Germinal center (tissue), 1 donor: ENCODE results near the gene C7.
"Not testable (repeated sequence)": the region's sequence is repeated elsewhere in the genome, so short reads cannot be mapped to it uniquely, and the experiment has no call there.

ENCODE experiments used
- DNase-seq: peaks from one replicate; pipeline ENCODE4 v3.0.0; 2012; ENCODE audit warnings: mixed read lengths, low spot score

C7 gene

DNA sequence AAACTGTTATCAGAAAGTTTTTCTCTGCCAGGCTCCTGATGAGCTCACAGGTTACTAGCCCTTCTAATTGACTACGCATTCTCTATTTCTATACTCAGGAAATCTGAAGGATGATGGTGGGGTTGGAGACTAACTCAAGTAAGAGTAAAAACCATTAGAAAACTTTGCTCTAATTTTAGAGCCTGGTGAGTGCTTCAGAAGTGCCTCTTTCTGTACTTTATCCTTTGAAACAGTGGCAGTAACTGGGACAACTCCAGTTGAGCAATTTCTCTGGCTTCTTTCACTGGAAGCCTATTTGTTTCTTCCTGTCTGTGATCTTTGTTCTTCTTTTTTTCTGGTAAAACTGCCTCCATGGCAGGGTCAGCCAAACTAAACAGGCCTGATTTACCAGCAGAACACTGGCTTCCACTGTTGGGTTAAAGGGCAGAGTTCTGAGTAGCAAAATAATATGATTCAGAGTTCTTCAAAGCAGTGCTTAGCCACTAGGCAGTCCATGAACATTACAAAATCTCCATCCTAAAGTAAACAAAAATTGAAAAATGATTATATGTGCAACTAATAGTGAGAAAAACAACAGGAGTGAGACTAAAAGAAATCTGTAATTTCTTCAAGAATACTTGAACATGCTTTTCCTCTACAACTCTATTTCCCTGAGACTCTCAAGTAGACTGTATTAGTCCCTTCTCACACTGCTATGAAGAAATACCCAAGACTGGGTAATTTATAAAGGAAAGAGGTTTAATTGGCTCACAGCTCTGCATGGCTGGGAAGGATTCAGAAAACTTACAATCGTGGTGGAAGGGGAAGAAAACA is 82.1 kb downstream of the C7 start:
- DNase-seq, result no peak

DNA sequence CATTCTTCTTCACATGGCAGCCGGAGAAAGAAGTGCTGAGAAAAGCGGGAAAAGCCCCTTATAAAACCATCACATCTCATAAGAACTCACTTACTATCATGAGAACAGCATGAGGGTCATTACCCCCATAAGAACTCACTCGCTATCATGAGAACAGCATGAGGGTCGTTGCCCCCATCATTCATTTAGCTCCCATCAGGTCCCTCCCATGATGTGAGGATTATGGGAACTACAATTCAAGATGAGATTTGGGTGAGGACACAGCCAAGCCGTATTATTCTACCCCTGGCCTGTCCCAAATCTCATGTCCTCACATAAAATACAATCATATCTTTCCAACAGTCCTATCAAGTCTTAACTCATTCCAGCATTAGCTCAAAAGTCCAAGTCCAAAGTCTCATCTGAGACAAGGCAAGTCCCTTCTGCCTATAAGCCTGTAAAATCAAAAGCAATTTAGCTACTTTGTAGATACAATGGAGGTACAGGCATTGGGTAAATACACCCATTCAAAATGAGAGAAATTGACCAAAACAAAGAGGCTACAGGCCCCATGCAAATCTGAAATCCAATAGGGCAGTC is 82.8 kb downstream of the C7 start:
- no peak for DNase-seq

DNA sequence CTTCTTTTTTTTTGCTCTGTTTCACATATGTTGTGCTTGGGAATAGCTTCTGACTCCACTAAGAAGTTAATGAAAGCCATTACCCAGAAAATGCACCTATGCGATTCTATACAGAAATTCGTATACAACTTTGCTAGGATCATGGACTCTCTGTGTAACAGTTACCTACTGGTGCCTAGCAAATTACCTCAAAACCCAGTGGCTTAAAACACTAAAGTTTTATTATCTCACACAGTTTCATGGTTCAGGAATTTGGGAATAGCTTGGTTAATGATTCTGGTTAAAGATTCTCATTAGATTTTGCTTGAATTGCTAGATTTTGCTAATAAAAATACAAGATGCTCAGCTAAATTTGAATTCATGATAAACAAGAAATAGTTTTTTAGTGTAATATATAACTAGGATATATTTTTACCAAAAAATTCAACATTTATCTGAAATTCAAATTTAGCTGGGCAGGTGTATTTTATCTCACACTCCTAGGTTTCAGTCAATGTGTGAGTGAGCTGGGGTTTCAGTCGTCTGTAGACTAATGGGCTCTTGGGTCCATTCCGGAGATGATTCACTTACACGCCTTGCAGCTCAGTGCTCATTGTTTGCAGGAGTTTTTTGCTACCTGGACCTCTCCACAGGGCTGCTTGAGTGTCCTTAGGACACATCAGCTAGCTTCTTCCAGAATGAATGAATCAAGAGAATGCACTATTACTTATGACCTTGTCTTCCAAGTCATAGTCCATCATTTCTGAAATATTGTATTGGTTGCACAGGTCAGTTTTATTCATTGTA is 86.7 kb downstream of the C7 start:
- DNase-seq, result no peak

DNA sequence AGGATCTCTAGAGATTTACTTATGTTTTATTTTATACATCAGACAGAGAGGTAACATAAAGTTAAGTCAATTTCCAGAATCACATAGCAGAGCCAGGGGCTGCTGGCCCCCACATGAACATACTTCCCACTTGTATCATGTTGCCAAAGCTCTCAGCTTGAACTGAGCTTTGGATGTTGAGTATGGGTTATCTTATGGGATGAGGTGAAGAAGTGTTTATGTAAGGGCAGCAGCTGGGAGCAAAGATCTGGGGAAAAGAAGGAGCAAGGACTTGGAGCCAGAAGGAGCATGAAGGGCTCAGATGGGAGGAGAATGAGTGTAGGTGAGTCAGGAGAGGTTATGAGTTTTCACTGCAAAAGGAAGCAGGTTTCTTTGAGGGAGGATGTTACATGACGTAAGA is 89.8 kb downstream of the C7 start:
- DNase-seq, result no peak

DNA sequence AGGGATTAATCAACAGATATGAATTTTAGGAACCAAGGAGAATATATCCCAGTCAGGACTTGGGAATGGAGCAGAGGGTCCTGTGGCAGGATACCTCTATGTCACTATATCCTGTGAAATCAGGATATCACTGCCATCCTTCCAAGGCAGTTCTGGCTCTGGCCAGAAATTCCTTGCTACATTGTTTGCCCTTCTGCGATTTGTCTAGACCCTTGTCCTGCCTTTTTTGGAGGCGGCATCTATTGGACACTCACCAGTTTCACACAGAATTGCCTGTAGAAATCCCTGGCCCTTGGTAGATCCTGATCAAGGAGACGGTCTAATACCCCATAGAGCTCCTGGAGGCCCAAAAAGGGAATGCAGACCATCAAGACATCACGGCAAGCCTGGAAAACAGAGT is 90.7 kb downstream of the C7 start:
- no peak for DNase-seq

DNA sequence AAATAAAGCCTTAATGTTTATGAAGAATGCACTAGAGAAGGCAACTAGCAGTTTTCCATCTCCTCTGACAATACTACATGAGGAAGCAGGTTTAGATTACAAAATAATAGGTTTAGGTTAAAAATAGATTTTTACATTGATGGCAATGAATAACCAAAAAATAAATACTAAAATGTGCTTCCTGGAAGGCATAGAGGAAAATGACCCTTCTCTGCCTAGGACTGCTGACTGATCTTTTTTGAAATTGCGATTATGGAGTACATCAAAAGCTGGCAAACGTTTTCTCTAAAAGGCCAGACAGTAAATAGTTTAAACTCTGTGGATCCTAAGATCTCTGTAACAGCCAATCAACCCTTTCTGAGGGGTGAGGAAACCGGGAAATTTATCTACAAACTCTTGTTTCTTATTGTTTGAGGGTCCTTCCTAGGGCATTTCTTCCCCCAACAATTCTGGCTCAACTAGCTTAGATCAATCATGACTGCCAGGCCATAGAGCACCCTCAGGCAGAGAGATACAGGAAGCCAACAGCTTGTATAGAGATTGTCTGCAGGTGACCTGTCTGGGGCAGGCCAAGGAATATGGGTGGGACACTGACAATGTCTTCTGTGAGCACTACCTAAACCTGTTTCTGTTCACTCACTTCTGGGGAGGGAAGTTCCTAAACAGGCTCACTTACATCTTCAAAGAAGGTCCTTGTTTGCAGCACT is 94.5 kb downstream of the C7 start:
- DNase-seq, result no peak

DNA sequence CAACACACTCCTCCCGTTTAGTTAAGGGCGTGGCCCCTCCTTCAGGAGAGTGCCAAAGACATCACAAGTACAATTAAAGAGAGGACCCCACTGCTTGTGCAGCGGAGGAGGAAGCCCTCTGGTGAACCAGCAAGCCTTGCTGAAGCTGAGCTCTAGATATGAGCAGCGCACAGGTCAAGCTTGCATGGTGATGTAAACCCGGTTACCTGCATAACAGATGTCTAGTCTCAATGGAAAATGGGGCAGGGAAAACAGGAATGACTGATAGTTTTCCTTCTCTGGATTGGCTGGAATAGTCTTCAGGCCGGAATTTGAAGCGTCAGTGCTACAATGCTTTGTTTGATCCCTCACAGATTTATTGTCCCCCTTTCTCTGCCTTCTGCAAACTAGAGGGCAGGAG is 95.6 kb downstream of the C7 start:
- no peak for DNase-seq

DNA sequence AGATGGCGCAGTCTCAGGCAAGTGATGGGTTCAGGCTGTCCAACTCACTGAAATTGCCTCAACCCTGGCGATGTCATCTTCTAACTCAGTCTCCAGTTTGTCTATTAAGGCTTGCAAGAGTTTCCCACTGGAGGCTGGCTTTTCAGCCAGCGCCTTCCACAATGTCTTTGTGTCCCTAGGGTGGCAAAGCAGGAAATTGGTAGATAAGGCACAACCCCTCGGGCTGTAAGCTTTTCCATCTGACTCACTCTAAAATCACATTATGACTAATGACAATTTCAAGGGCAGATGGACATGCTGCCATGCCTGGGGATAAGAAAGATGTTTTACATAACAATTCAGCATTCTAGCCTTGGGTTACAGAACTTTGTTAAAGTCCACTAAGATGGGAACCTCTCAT is 99.9 kb downstream of the C7 start:
- DNase-seq, result no peak

DNA sequence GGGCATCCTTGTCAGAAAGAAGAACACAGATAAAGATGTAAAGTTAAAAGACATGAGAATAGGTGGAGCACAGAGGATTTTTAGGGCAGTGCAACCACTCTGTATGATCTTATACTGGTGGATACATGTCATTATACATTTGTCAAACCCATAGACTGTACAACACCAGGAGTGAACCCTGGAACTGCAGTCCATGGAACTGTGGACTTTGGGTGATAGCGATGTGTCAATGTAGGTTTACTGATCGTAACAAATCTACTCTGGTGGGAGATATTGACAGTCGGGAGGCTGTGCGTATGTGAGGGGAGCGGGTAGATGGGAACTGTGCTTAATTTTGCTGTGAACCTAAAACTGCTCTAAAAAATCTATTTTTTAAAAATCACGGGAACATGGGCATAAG is 101.3 kb downstream of the C7 start:
- DNase-seq, result no peak

DNA sequence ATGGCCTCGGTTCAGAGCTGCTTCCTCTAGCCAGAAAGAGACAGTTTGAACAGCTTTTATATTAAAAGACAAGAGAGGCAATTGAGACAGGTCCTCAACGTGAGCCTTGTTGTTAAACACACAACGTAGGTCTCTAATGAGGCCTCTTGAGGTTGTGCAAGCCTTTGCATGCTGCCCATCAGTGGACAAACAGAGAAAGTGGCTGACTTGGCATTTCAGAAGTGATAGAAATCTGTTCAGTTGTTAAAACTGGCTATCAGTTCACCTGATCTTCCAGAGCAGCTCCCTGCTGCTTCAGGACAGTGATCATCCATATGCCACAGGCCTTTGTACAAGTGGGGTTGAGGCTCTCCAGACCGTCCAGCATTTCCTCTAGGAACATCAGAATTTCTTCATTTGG is 103.0 kb downstream of the C7 start:
- DNase-seq, result no peak

DNA sequence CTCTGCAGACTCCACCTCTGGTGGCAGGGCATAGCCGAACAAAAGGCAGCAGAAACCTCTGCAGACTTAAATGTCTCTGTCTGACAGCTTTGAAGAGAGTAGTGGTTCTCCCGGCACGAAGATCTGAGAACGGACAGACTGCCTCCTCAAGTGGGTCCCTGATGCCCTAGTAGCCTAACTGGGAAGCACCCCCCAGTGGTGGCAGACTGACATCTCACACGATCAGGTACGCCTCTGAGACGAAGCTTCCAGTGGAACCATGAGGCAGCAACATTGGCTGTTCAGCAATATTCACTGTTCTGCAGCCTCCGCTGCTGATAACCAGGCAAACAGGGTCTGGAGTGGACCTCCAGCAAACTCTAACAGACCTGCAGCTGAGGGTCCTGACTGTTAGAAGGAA is 113.3 kb downstream of the C7 start:
- DNase-seq, result not testable (repeated sequence)
